NT2/D1 (cell line): ENCODE data around the gene EPN3.

Source experiments
- YY1 ChIP-seq: IDR thresholded peaks from 2 replicates; pipeline ENCODE4 v1.6.1; 2011; ENCODE audit not compliant: insufficient read length, insufficient read depth
- ZNF274 ChIP-seq: IDR thresholded peaks from 2 replicates; pipeline ENCODE4 v1.6.1; 2011; ENCODE audit warnings: mild to moderate bottlenecking, low read depth, low read length

DNA sequence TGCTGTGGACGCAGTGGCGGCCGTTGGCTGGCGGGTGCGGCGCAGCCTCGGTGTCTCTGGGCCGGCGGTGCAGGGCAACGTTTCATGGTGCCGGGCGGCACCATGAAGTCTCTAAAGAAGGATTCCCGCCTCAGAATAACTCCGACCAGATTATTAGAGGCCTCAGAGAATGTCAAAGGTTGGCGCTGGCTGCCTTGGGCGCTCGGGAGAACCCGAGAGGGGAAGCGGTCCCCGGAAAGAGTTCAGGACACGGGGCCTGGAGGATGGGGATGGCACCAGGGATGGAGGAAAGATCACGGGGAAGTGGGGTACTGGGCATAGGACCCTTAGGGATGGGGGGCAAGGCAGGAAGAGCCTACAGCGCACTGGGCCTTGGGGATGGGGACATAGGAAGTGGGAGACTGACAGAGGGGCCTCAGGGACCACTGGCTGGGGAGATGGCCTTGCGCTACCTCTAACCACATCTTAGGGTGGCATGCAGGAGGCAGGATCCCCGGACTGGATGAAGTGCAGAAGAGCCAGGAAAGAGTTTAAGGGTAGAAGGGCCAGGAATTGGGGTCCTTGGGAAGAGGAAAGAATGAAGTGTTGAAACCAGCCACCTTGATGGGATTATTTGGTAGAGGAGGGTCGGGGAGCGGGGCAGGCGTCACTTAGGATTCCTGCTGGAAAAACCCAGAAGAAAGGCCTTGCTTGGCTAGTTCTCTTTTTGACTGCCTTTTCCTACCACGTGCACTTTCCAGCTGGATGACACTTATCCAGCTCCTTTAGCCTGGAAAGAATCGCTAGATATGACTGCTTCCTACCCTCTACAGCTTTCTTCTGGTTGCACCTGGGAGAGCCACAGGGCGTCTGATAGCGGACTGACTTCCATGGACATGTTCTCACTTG, 23.7 kb upstream of the EPN3 start:
- no peak for TF ChIP-seq YY1
- no peak for TF ChIP-seq ZNF274
